Endothelial cell of umbilical vein (primary cell): ENCODE measurements around the gene RNF43. TPM values are rescaled to one million over a fixed set of nuclear protein-coding genes. Genes with fewer than 3 reads are reported as not detected.

ENCODE experiments used
- BruUV-seq: library from RNA; stranded (reverse); fragments of 400-500 nt; replicated peaks from 2 replicates; lab custom pipeline; 2021; lab: Mats Ljungman, UMichigan
- CTCF ChIA-PET: fragments of 300-600, 350-600 bp; sonication (Branson Sonifier 250); formaldehyde crosslinking; loops from one replicate; lab custom pipeline; 2021; ENCODE audit warnings: antibody characterized with exemption, inconsistent platforms; lab: Charles Lee
- POLR2A ChIA-PET: fragments of 300-600, 350-600 bp; sonication (Branson Sonifier 250); formaldehyde crosslinking; loops from one replicate; lab custom pipeline; 2021; ENCODE audit warnings: antibody characterized with exemption, inconsistent platforms; lab: Charles Lee
- DNase-seq: peaks from one replicate; pipeline ENCODE4 v3.0.0-alpha.2; 2011; ENCODE audit warnings: low read depth, low spot score
- FAIRE-seq: peaks from 2 replicates; lab custom pipeline; 2011; peaks lifted over from hg19 to GRCh38; lab: Jason Lieb, UNC
- H2AFZ ChIP-seq: 2 replicates; pipeline ENCODE4 v1.6.0; 2012; ENCODE audit warnings: low read depth, low read length, control low read depth, inconsistent platforms
- H3K27ac ChIP-seq: 2 replicates; pipeline ENCODE4 v1.5.1; 2011; ENCODE audit warnings: low read depth, mild to moderate bottlenecking, control low read depth, low read length, moderate library complexity; ENCODE audit not compliant: insufficient read depth
- H3K27me3 ChIP-seq, 2 experiments: 2 replicates each; pipeline versions ENCODE4 v1.6.0 to v1.6.1; 2011; ENCODE audit warnings: low read length in 2 of 2, mixed read lengths in 1 of 2; ENCODE audit not compliant: control insufficient read depth in 2 of 2, insufficient read depth in 2 of 2
- H3K36me3 ChIP-seq, 2 experiments: 2 replicates in 1 of 2; 3 replicates in 1 of 2; pipeline ENCODE4 v1.5.1; 2011; ENCODE audit warnings: low read length in 2 of 2, mild to moderate bottlenecking in 1 of 2, moderate library complexity in 1 of 2; ENCODE audit not compliant: control insufficient read depth in 2 of 2, insufficient read depth in 2 of 2; ENCODE audit errors: extremely low read depth in 1 of 2
- H3K4me1 ChIP-seq: 3 replicates; pipeline ENCODE4 v1.5.1; 2011; ENCODE audit warnings: mild to moderate bottlenecking, low read length; ENCODE audit not compliant: control insufficient read depth, insufficient read depth; ENCODE audit errors: extremely low read depth
- H3K4me2 ChIP-seq: 2 replicates; pipeline ENCODE4 v1.6.1; 2011; ENCODE audit warnings: low read length, control low read depth, mixed read lengths; ENCODE audit not compliant: insufficient read depth
- H3K4me3 ChIP-seq, 3 experiments: fragments of 200-600 bp in 1 of 3; sonication (generic), shearing (Covaris generic) in 1 of 3; replicated peaks in 1 of 3; 2 replicates each; pipeline ENCODE4 v1.5.1; 2011 to 2016; ENCODE audit warnings: control low read depth in 3 of 3, low read length in 3 of 3, mild to moderate bottlenecking in 2 of 3, inconsistent platforms in 1 of 3, low read depth in 1 of 3, moderate library complexity in 1 of 3; ENCODE audit not compliant: insufficient read depth in 1 of 3
- H3K79me2 ChIP-seq: 2 replicates; pipeline ENCODE4 v1.6.0; 2012; ENCODE audit warnings: low read length, inconsistent platforms; ENCODE audit not compliant: control insufficient read depth, insufficient read depth
- H3K9ac ChIP-seq: replicated peaks from 2 replicates; pipeline ENCODE3; 2011; ENCODE audit warnings: low read length, control low read depth; ENCODE audit not compliant: insufficient read depth; ENCODE audit errors: extremely low read depth
- H3K9me1 ChIP-seq: replicated peaks from 3 replicates; pipeline ENCODE4 v1.6.0; 2011; ENCODE audit warnings: mild to moderate bottlenecking, low read length; ENCODE audit not compliant: control insufficient read depth, insufficient read depth; ENCODE audit errors: extremely low read depth
- H3K9me3 ChIP-seq: replicated peaks from 2 replicates; pipeline ENCODE4 v1.5.1; 2012; ENCODE audit warnings: low read length, inconsistent platforms; ENCODE audit not compliant: control insufficient read depth, insufficient read depth
- H4K20me1 ChIP-seq: replicated peaks from 2 replicates; pipeline ENCODE3; 2011; ENCODE audit warnings: mild to moderate bottlenecking, low read length; ENCODE audit not compliant: control insufficient read depth, insufficient read depth; ENCODE audit errors: extremely low read depth
- EZH2 ChIP-seq: IDR thresholded peaks from 2 replicates; pipeline ENCODE4 v1.6.1; 2012; ENCODE audit warnings: borderline replicate concordance, low read depth, mild to moderate bottlenecking, moderate library complexity, low read length, inconsistent platforms; ENCODE audit not compliant: severe bottlenecking
- FOS ChIP-seq: IDR thresholded peaks from 2 replicates; pipeline ENCODE4 v1.6.1; 2011; ENCODE audit warnings: mild to moderate bottlenecking, low read length, moderate library complexity, borderline replicate concordance; ENCODE audit not compliant: insufficient read depth
- GATA2 ChIP-seq: IDR thresholded peaks from 2 replicates; pipeline ENCODE4 v1.7.0; 2011; ENCODE audit warnings: low read depth, mild to moderate bottlenecking, moderate library complexity, mixed read lengths, low read length; ENCODE audit not compliant: insufficient read length, insufficient read depth
- JUN ChIP-seq: IDR thresholded peaks from 2 replicates; pipeline ENCODE4 v1.6.1; 2011; ENCODE audit warnings: borderline replicate concordance, low read depth; ENCODE audit not compliant: insufficient read length, insufficient read depth
- MAX ChIP-seq: IDR thresholded peaks from 2 replicates; pipeline ENCODE4 v1.6.1; 2011; ENCODE audit not compliant: insufficient read depth, insufficient read length
- MYC ChIP-seq: IDR thresholded peaks from one replicate; pipeline ENCODE4 v1.6.1; 2011; ENCODE audit warnings: mild to moderate bottlenecking, low read depth, low read length
- POLR2A ChIP-seq: IDR thresholded peaks from 2 replicates; pipeline ENCODE4 v1.6.1; 2012; ENCODE audit warnings: low read depth, mild to moderate bottlenecking, control low read depth, low read length
- POLR2AphosphoS5 ChIP-seq: IDR thresholded peaks from 2 replicates; pipeline ENCODE4 v1.6.1; 2012; ENCODE audit warnings: low read depth, mild to moderate bottlenecking, control low read depth, low read length, moderate library complexity; ENCODE audit not compliant: insufficient read depth
- dilution Hi-C: fragments of 300-500 bp; cut with MboI; formaldehyde crosslinking; loops from one replicate; pipeline ENCODE4 v1.15.0; 2019; ENCODE audit warnings: low sequenced_read_pairs; ENCODE audit not compliant: extremely low pct_ligation_motif_present
- intact Hi-C: fragments of 100-400 bp; cut with micrococcal nuclease; formaldehyde crosslinking; loops from one replicate; pipeline ENCODE4 v1.10.0; 2022
- polyA plus RNA-seq, 4 experiments: library from polyadenylated mRNA; depleted of rRNA in 3 of 4; stranded (reverse) in 3 of 4; unstranded in 1 of 4; fragments of >200 nt; gene quantifications; 2 replicates each; pipeline versions ENCODE4 v1.2.1 to v1.2.3, GENCODE V29; 2011 to 2012; ENCODE audit warnings: missing spikeins in 1 of 4
- total RNA-seq: library from RNA; stranded (reverse); gene quantifications from 2 replicates; pipeline ENCODE4 v1.2.3, GENCODE V29; 2021
- TF ChIP-seq, protein P1 (sequence below), 2 donors: IDR thresholded peaks; 1 replicate in 1 of 2; 2 replicates in 1 of 2; pipeline ENCODE4 v1.5.1; 2011; ENCODE audit warnings: low read length in 2 of 2, mild to moderate bottlenecking in 2 of 2, moderate library complexity in 2 of 2, control low read depth in 1 of 2, inconsistent platforms in 1 of 2, low read depth in 1 of 2; ENCODE audit not compliant: insufficient read depth in 1 of 2; ENCODE audit errors: extremely low read depth in 1 of 2

RNF43 gene
- total and polyA plus RNA-seq, 2 donors (not counting 3 experiments of a cell fraction or from before 2014, with no cell fraction given), result not detected

DNA sequence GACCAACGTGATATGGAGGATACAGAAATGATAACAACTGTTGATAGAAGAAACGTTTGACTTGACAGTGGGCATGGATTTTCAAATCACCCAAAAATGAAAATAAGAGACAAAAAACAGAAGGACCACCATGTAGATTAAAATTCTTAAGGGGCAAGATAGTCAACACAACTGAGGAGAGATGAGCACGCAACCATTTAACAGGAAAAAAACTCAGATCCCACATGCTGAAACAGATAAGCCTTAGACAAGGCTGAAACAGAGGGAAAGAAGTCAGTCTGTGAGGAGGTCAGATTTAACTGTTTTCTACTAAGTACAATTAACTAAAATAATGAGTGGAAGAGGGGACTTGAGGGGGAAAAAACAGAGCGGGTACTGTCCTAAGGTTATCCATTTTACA, 21.2 kb downstream of the RNF43 start:
- FAIRE-seq (no peak), DNase-seq (no peak)
- intact Hi-C loops, result no loop called here
- no TSS peak for BruUV-seq
- Histone ChIP-seq H3K27me3 (peaks cover 4 to 26% of the 10 kb centered on the region in 2 experiments), H3K27ac (no peak overlapping the region), H3K4me3 (no peak overlapping the region), H3K9me1 (no peaks in the 10 kb centered on the region), H3K79me2 (no peaks in the 10 kb centered on the region), H2AFZ (no peak overlapping the region), H3K9ac (no peak overlapping the region), H3K4me1 (peaks cover 6% of the 10 kb centered on the region), H3K36me3 (no peaks in the 10 kb centered on the region), H3K4me2 (no peak overlapping the region), H4K20me1 (no peaks in the 10 kb centered on the region), H3K9me3 (no peaks in the 10 kb centered on the region)
- TF ChIP-seq MYC (no peak), POLR2AphosphoS5 (no peak), FOS (no peak), EZH2 (no peak), JUN (no peak), POLR2A (no peak), MAX (no peak), GATA2 (no peak)
- TF ChIP-seq, protein P1, sequence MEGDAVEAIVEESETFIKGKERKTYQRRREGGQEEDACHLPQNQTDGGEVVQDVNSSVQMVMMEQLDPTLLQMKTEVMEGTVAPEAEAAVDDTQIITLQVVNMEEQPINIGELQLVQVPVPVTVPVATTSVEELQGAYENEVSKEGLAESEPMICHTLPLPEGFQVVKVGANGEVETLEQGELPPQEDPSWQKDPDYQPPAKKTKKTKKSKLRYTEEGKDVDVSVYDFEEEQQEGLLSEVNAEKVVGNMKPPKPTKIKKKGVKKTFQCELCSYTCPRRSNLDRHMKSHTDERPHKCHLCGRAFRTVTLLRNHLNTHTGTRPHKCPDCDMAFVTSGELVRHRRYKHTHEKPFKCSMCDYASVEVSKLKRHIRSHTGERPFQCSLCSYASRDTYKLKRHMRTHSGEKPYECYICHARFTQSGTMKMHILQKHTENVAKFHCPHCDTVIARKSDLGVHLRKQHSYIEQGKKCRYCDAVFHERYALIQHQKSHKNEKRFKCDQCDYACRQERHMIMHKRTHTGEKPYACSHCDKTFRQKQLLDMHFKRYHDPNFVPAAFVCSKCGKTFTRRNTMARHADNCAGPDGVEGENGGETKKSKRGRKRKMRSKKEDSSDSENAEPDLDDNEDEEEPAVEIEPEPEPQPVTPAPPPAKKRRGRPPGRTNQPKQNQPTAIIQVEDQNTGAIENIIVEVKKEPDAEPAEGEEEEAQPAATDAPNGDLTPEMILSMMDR (IDR thresholded peaks at IDR 0.05; ENCODE audit: extremely low read depth in 1 of 2, insufficient read depth in 1 of 2, low read depth in 1 of 2, low read length in 2 of 2), result no peak
- POLR2A ChIA-PET, result no interaction called here
- CTCF ChIA-PET, result interaction anchor here (0.6 kb wide), 1 partner anchor 9 kb away, joined by 3 read pairs; no protein-coding TSS in a partner anchor
- dilution Hi-C loops, result no loop called here
